GM23248 (cell line): Measurements from ENCODE around the gene DNAAF8.

Source experiments
- EZH2 ChIP-seq: fragments of 200-600 bp; sonication (generic); IDR thresholded peaks from 2 replicates; pipeline ENCODE4 v1.6.1; 2018; ENCODE audit warnings: antibody characterized with exemption, mild to moderate bottlenecking; ENCODE audit not compliant: insufficient read depth, poor library complexity, severe bottlenecking
- EZH2phosphoT487 ChIP-seq: fragments of 200-600 bp; sonication (generic); IDR thresholded peaks from 2 replicates; pipeline ENCODE4 v1.6.1; 2018; ENCODE audit warnings: antibody characterized with exemption, moderate library complexity, mild to moderate bottlenecking, low read depth; ENCODE audit not compliant: insufficient read depth

GRCh38 chr16:4686497-4687210 is 47.7 kb upstream of the DNAAF8 start:
- TF ChIP-seq EZH2 (no peak), EZH2phosphoT487 (no peak)
